Liver (tissue), 9 donors: ENCODE results near the gene SCN2A. TPM values are rescaled to one million over a fixed set of nuclear protein-coding genes. Genes with fewer than 3 reads are reported as not detected.

ENCODE experiments used
- DNase-seq: peaks from one replicate; pipeline ENCODE4 v3.0.0-alpha.2; 2017; ENCODE audit warnings: low spot score
- H3K27ac ChIP-seq, 2 donors: one replicate each; pipeline ENCODE4 v1.7.0; 2013; ENCODE audit warnings: inconsistent platforms in 2 of 2, low read length in 2 of 2, control low read depth in 1 of 2, low read depth in 1 of 2, mild to moderate bottlenecking in 1 of 2
- H3K27me3 ChIP-seq, 4 donors: one replicate each; pipeline versions ENCODE4 v1.6.1 to v1.7.0; 2013; ENCODE audit warnings: low read length in 3 of 4, inconsistent platforms in 1 of 4, mild to moderate bottlenecking in 1 of 4, moderate library complexity in 1 of 4; ENCODE audit not compliant: control insufficient read depth in 4 of 4, insufficient read depth in 4 of 4
- H3K36me3 ChIP-seq, 4 donors: one replicate each; pipeline versions ENCODE4 v1.6.1 to v1.7.0; 2013; ENCODE audit warnings: low read length in 3 of 4, mild to moderate bottlenecking in 3 of 4, low read depth in 1 of 4, moderate library complexity in 1 of 4; ENCODE audit not compliant: control insufficient read depth in 4 of 4, insufficient read depth in 3 of 4
- H3K4me1 ChIP-seq, 4 donors: one replicate each; pipeline versions ENCODE4 v1.6.1 to v1.7.0; 2013; ENCODE audit warnings: low read length in 3 of 4, mild to moderate bottlenecking in 3 of 4, moderate library complexity in 1 of 4; ENCODE audit not compliant: control insufficient read depth in 4 of 4, insufficient read depth in 4 of 4
- H3K4me3 ChIP-seq, 3 donors: one replicate each; pipeline versions ENCODE4 v1.6.1 to v1.7.0; 2013; ENCODE audit warnings: low read length in 3 of 3, control low read depth in 1 of 3, low read depth in 1 of 3, mild to moderate bottlenecking in 1 of 3
- H3K9ac ChIP-seq, 2 donors: one replicate each; pipeline ENCODE4 v1.7.0; 2013; ENCODE audit warnings: low read length in 2 of 2, mild to moderate bottlenecking in 2 of 2, moderate library complexity in 2 of 2, control low read depth in 1 of 2, low read depth in 1 of 2
- H3K9me3 ChIP-seq, 4 donors: one replicate each; pipeline versions ENCODE4 v1.6.1 to v1.7.0; 2013; ENCODE audit warnings: low read length in 3 of 4; ENCODE audit not compliant: control insufficient read depth in 4 of 4
- ATF3 ChIP-seq: IDR thresholded peaks from 2 replicates; pipeline ENCODE4 v1.6.1; 2016; ENCODE audit warnings: antibody characterized with exemption
- EGR1 ChIP-seq, 2 donors: IDR thresholded peaks; 2 replicates each; pipeline ENCODE4 v1.6.1; 2016 to 2018; ENCODE audit warnings: antibody characterized with exemption in 2 of 2, low read depth in 2 of 2
- FOXA1 ChIP-seq: IDR thresholded peaks from 2 replicates; pipeline ENCODE4 v1.6.1; 2016; ENCODE audit warnings: antibody characterized with exemption
- FOXA2 ChIP-seq: IDR thresholded peaks from 2 replicates; pipeline ENCODE4 v1.6.1; 2016; ENCODE audit warnings: antibody characterized with exemption
- GABPA ChIP-seq, 2 donors: IDR thresholded peaks in 1 of 2; conservative IDR thresholded peaks in 1 of 2; 2 replicates each; pipeline ENCODE4 v1.6.1; 2016; ENCODE audit warnings: antibody characterized with exemption in 2 of 2, mild to moderate bottlenecking in 1 of 2, moderate library complexity in 1 of 2
- HNF4A ChIP-seq, 2 donors: conservative IDR thresholded peaks; 2 replicates each; pipeline ENCODE4 v1.6.1; 2016; ENCODE audit warnings: antibody characterized with exemption in 2 of 2, mild to moderate bottlenecking in 2 of 2
- HNF4G ChIP-seq: IDR thresholded peaks from 2 replicates; pipeline ENCODE4 v1.6.1; 2016; ENCODE audit warnings: antibody characterized with exemption
- JUND ChIP-seq, 2 donors: IDR thresholded peaks; 2 replicates each; pipeline ENCODE4 v1.6.1; 2016; ENCODE audit warnings: antibody characterized with exemption in 2 of 2
- MAX ChIP-seq: IDR thresholded peaks from 2 replicates; pipeline ENCODE4 v1.6.1; 2016; ENCODE audit warnings: antibody characterized with exemption
- NR2F2 ChIP-seq: IDR thresholded peaks from 2 replicates; pipeline ENCODE4 v1.6.1; 2016; ENCODE audit warnings: antibody characterized with exemption
- RAD21 ChIP-seq, 2 donors: IDR thresholded peaks; 2 replicates each; pipeline ENCODE4 v1.6.1; 2016; ENCODE audit warnings: antibody characterized with exemption in 2 of 2, mild to moderate bottlenecking in 2 of 2
- REST ChIP-seq: IDR thresholded peaks from 2 replicates; pipeline ENCODE4 v1.6.1; 2016; ENCODE audit warnings: antibody characterized with exemption, mild to moderate bottlenecking
- RXRA ChIP-seq, 2 donors: IDR thresholded peaks; 2 replicates each; pipeline ENCODE4 v1.6.1; 2017 to 2018; ENCODE audit warnings: antibody characterized with exemption in 2 of 2, mild to moderate bottlenecking in 1 of 2
- SP1 ChIP-seq: IDR thresholded peaks from 2 replicates; pipeline ENCODE4 v1.6.1; 2018; ENCODE audit warnings: antibody characterized with exemption, mild to moderate bottlenecking
- TAF1 ChIP-seq: conservative IDR thresholded peaks from 2 replicates; pipeline ENCODE4 v1.6.1; 2016; ENCODE audit warnings: antibody characterized with exemption, mild to moderate bottlenecking
- YY1 ChIP-seq: IDR thresholded peaks from 2 replicates; pipeline ENCODE4 v1.6.1; 2016; ENCODE audit warnings: antibody characterized with exemption, mild to moderate bottlenecking
- ZBTB33 ChIP-seq: IDR thresholded peaks from 2 replicates; pipeline ENCODE4 v1.6.1; 2016; ENCODE audit warnings: antibody characterized with exemption
- WGBS: extraction: QIAGEN DNeasy Blood & Tissue Kit; methylation state at CpG from one replicate; pipeline ENCODE4 v1.1.7; 2013; 5-methylcytosine and 5-hydroxymethylcytosine counted together
- polyA plus RNA-seq, 2 donors: library from polyadenylated mRNA; stranded (reverse) in 1 of 2; unstranded in 1 of 2; fragments of 200-250 nt in 1 of 2; fragments of >200 nt in 1 of 2; fragmentation: Nextera tagmentation in 1 of 2; extraction: Ambion mirVana in 1 of 2; gene quantifications; one replicate each; pipeline versions ENCODE4 v1.2.1 to v1.2.3, GENCODE V29; 2013 to 2015
- total RNA-seq, 2 donors: library from RNA; depleted of rRNA; stranded (reverse); fragments of >200 nt; gene quantifications; one replicate each; pipeline ENCODE4 v1.2.3, GENCODE V29; 2014
- donor health status: healthy.
- donor health status: healthy.
- donor health status: healthy.
- donor health status: healthy.
- donor health status: healthy.

The SCN2A gene
- total and polyA plus RNA-seq, 4 donors, result 0.01 to 0.33 (median 0.05) TPM

- H3K27ac ChIP-seq, result no peak overlapping the region
- 76% methylated on average over 1 of the region's 1 CpG for WGBS
- no peak overlapping the region for H3K9ac ChIP-seq
- peaks cover 0 to 2% (median 0%) of the 10 kb centered on the region in 4 donors for H3K4me1 ChIP-seq
- H3K36me3 ChIP-seq, result no peaks in the 10 kb centered on the region
- no peaks in the 10 kb centered on the region for H3K27me3 ChIP-seq
- no peak for TF ChIP-seq ZBTB33
- no peak for TF ChIP-seq HNF4G
- no peak for TF ChIP-seq SP1
- TF ChIP-seq NR2F2, result no peak
- TF ChIP-seq JUND (IDR thresholded peaks at IDR 0.05), result no peak
- TF ChIP-seq TAF1, result no peak
- TF ChIP-seq EGR1 (IDR thresholded peaks at IDR 0.05; ENCODE audit: low read depth in 2 of 2), result no peak
- no peak for TF ChIP-seq HNF4A (conservative IDR thresholded peaks at IDR 0.05)
- TF ChIP-seq FOXA2, result no peak
- DNase-seq, result no peak
- H3K4me3 ChIP-seq, result no peak overlapping the region
- no peaks in the 10 kb centered on the region for H3K9me3 ChIP-seq
Observed at GRCh38 chr2:165348441-165348840, 109.2 kb downstream of the SCN2A start.

GRCh38 chr2:165349181-165349580 lies 110.0 kb downstream of the SCN2A start:
- TF ChIP-seq EGR1 (IDR thresholded peaks at IDR 0.05; ENCODE audit: low read depth in 2 of 2) (no peak), FOXA2 (no peak), GABPA (IDR thresholded peaks at IDR 0.05 in 1 of 2, conservative IDR thresholded peaks at IDR 0.05 in 1 of 2) (no peak), REST (no peak), FOXA1 (no peak)
- Histone ChIP-seq H3K27me3 (no peaks in the 10 kb centered on the region), H3K9ac (no peak overlapping the region), H3K27ac (no peak overlapping the region), H3K4me1 (peaks cover 0 to 2% (median 0%) of the 10 kb centered on the region in 4 donors), H3K4me3 (no peak overlapping the region), H3K36me3 (no peaks in the 10 kb centered on the region), H3K9me3 (no peaks in the 10 kb centered on the region)
- DNase-seq, result no peak
- WGBS, result 72% methylated on average over 2 of the region's 2 CpGs

GRCh38 chr2:165357758-165358157 lies 118.5 kb downstream of the SCN2A start:
- 57% methylated on average over 2 of the region's 2 CpGs for WGBS
- no peaks in the 10 kb centered on the region for H3K27me3 ChIP-seq
- no peak overlapping the region for H3K4me3 ChIP-seq
- H3K27ac ChIP-seq, result no peak overlapping the region
- no peaks in the 10 kb centered on the region for H3K4me1 ChIP-seq
- DNase-seq, result no peak
- no peaks in the 10 kb centered on the region for H3K9me3 ChIP-seq
- H3K9ac ChIP-seq, result no peak overlapping the region
- H3K36me3 ChIP-seq, result no peaks in the 10 kb centered on the region
- TF ChIP-seq GABPA (IDR thresholded peaks at IDR 0.05 in 1 of 2, conservative IDR thresholded peaks at IDR 0.05 in 1 of 2) (no peak), ATF3 (no peak), RAD21 (IDR thresholded peaks at IDR 0.05) (no peak), FOXA2 (no peak), RXRA (IDR thresholded peaks at IDR 0.05) (no peak), NR2F2 (no peak), MAX (no peak), YY1 (no peak), REST (no peak), EGR1 (IDR thresholded peaks at IDR 0.05; ENCODE audit: low read depth in 2 of 2) (no peak), FOXA1 (no peak), ZBTB33 (no peak), HNF4A (conservative IDR thresholded peaks at IDR 0.05) (no peak)
